IgD-negative memory B cell (primary cell): ENCODE measurements around the gene TMEM178B. TPM values are rescaled to one million over a fixed set of nuclear protein-coding genes. Genes with fewer than 3 reads are reported as not detected.

Experiments
- H3K27ac Mint-ChIP-seq, 3 donors: one replicate each; pipeline ENCODE4 v1.8.0; 2020 to 2022; ENCODE audit warnings: mild to moderate bottlenecking in 3 of 3, mixed read lengths in 3 of 3, moderate library complexity in 1 of 3
- H3K27me3 Mint-ChIP-seq: one replicate; pipeline ENCODE4 v1.8.0; 2021; ENCODE audit warnings: mixed read lengths
- H3K36me3 Mint-ChIP-seq: one replicate; pipeline ENCODE4 v1.8.0; 2020; ENCODE audit warnings: mild to moderate bottlenecking, mixed read lengths
- H3K4me1 Mint-ChIP-seq, 3 donors: one replicate each; pipeline ENCODE4 v1.8.0; 2020 to 2022; ENCODE audit warnings: mixed read lengths in 3 of 3, mild to moderate bottlenecking in 1 of 3
- H3K4me3 Mint-ChIP-seq, 4 donors: one replicate each; pipeline ENCODE4 v1.8.0; 2020 to 2022; ENCODE audit warnings: mild to moderate bottlenecking in 4 of 4, mixed read lengths in 4 of 4, moderate library complexity in 3 of 4
- H3K9me3 Mint-ChIP-seq, 3 donors: one replicate each; pipeline ENCODE4 v1.8.0; 2020 to 2021; ENCODE audit warnings: mixed read lengths in 3 of 3, mild to moderate bottlenecking in 1 of 3
- polyA plus RNA-seq: library from polyadenylated mRNA; unstranded; fragments of 300-500 nt; fragmentation: Illumina TruSeq; gene quantifications from one replicate; pipeline ENCODE4 v1.2.3, GENCODE V29; 2021

The TMEM178B gene
- polyA plus RNA-seq, 1 donor from 2014 or later = not detected

GRCh38 chr7:141145630-141145982, 71.7 kb downstream of the TMEM178B start:
- no peaks in the 10 kb centered on the region for H3K4me1 Mint-ChIP-seq
- H3K27me3 Mint-ChIP-seq = no peaks in the 10 kb centered on the region
- H3K9me3 Mint-ChIP-seq = peaks cover 4 to 6% (median 5%) of the 10 kb centered on the region in 3 donors
- H3K4me3 Mint-ChIP-seq = no peak overlapping the region
- H3K27ac Mint-ChIP-seq = no peak overlapping the region
- H3K36me3 Mint-ChIP-seq = peaks cover 6% of the 10 kb centered on the region

- Mint-ChIP-seq H3K4me1 (no peaks in the 10 kb centered on the region), H3K27me3 (no peaks in the 10 kb centered on the region), H3K9me3 (peaks cover 0 to 4% (median 3%) of the 10 kb centered on the region in 3 donors), H3K27ac (no peak overlapping the region), H3K4me3 (no peak overlapping the region), H3K36me3 (peaks cover 3% of the 10 kb centered on the region)
These were observed 73.6 kb downstream of the TMEM178B start for GRCh38 chr7:141147482-141147881.

- Mint-ChIP-seq H3K36me3 (no peaks in the 10 kb centered on the region), H3K4me3 (no peak overlapping the region), H3K4me1 (no peaks in the 10 kb centered on the region), H3K9me3 (no peaks in the 10 kb centered on the region), H3K27ac (no peak overlapping the region), H3K27me3 (no peaks in the 10 kb centered on the region)
These were observed 76.6 kb downstream of the TMEM178B start for GRCh38 chr7:141150465-141150864.

- Mint-ChIP-seq H3K27ac (peak overlapping the region in 1 of 3 donors; percentile 39), H3K36me3 (no peaks in the 10 kb centered on the region), H3K9me3 (no peaks in the 10 kb centered on the region), H3K4me1 (no peaks in the 10 kb centered on the region), H3K4me3 (no peak overlapping the region), H3K27me3 (no peaks in the 10 kb centered on the region)
These were observed 77.9 kb downstream of the TMEM178B start for GRCh38 chr7:141151746-141152145.

GRCh38 chr7:141153231-141153630, 79.4 kb downstream of the TMEM178B start:
- Mint-ChIP-seq H3K27me3 (no peaks in the 10 kb centered on the region), H3K9me3 (no peaks in the 10 kb centered on the region), H3K4me3 (no peak overlapping the region), H3K27ac (no peak overlapping the region), H3K4me1 (peaks cover 0 to 11% (median 3%) of the 10 kb centered on the region in 3 donors), H3K36me3 (no peaks in the 10 kb centered on the region)

GRCh38 chr7:141154131-141154732, 80.4 kb downstream of the TMEM178B start:
- H3K4me1 Mint-ChIP-seq = peaks cover 0 to 14% (median 3%) of the 10 kb centered on the region in 3 donors
- H3K36me3 Mint-ChIP-seq = no peaks in the 10 kb centered on the region
- H3K9me3 Mint-ChIP-seq = no peaks in the 10 kb centered on the region

GRCh38 chr7:141156407-141156806, 82.5 kb downstream of the TMEM178B start:
- Mint-ChIP-seq H3K27me3 (peaks cover under 1% of the 10 kb centered on the region), H3K4me1 (peaks cover 0 to 14% (median 3%) of the 10 kb centered on the region in 3 donors), H3K27ac (no peak overlapping the region), H3K4me3 (no peak overlapping the region), H3K36me3 (no peaks in the 10 kb centered on the region), H3K9me3 (peaks cover 0 to 2% (median 0%) of the 10 kb centered on the region in 3 donors)

More at GRCh38 chr7:141154131-141154732, 80.4 kb downstream of the TMEM178B start:
- Mint-ChIP-seq H3K27ac (no peak overlapping the region), H3K4me3 (no peak overlapping the region), H3K27me3 (no peaks in the 10 kb centered on the region)

- H3K27me3 Mint-ChIP-seq = peaks cover 1% of the 10 kb centered on the region
- H3K9me3 Mint-ChIP-seq = peaks cover 0 to 2% (median 0%) of the 10 kb centered on the region in 3 donors
- H3K27ac Mint-ChIP-seq = no peak overlapping the region
- H3K4me1 Mint-ChIP-seq = peaks cover 0 to 14% (median 3%) of the 10 kb centered on the region in 3 donors
- H3K4me3 Mint-ChIP-seq = no peak overlapping the region
- H3K36me3 Mint-ChIP-seq = no peaks in the 10 kb centered on the region
These were observed 83.4 kb downstream of the TMEM178B start for GRCh38 chr7:141157138-141157765.

GRCh38 chr7:141158561-141158960, 84.7 kb downstream of the TMEM178B start:
- H3K4me3 Mint-ChIP-seq = peak overlapping the region in 1 of 4 donors; percentile 70
- no peaks in the 10 kb centered on the region for H3K36me3 Mint-ChIP-seq
- H3K9me3 Mint-ChIP-seq = peaks cover 0 to 2% (median 0%) of the 10 kb centered on the region in 3 donors
- peaks cover 0 to 14% (median 3%) of the 10 kb centered on the region in 3 donors for H3K4me1 Mint-ChIP-seq
- no peak overlapping the region for H3K27ac Mint-ChIP-seq
- peaks cover 1% of the 10 kb centered on the region for H3K27me3 Mint-ChIP-seq

- no peaks in the 10 kb centered on the region for H3K36me3 Mint-ChIP-seq
- H3K4me1 Mint-ChIP-seq = peaks cover 0 to 14% (median 3%) of the 10 kb centered on the region in 3 donors
- peaks cover 1% of the 10 kb centered on the region for H3K27me3 Mint-ChIP-seq
- H3K4me3 Mint-ChIP-seq = no peak overlapping the region
- H3K27ac Mint-ChIP-seq = peak overlapping the region in 1 of 3 donors; percentile 86
- H3K9me3 Mint-ChIP-seq = peaks cover 0 to 2% (median 0%) of the 10 kb centered on the region in 3 donors
These were observed 86.5 kb downstream of the TMEM178B start for GRCh38 chr7:141160246-141160860.

- Mint-ChIP-seq H3K27me3 (peaks cover 1% of the 10 kb centered on the region), H3K27ac (peak overlapping the region in 1 of 3 donors; percentile 20), H3K36me3 (no peaks in the 10 kb centered on the region), H3K9me3 (peaks cover 0 to 2% (median 0%) of the 10 kb centered on the region in 3 donors), H3K4me1 (peaks cover 0 to 14% (median 3%) of the 10 kb centered on the region in 3 donors), H3K4me3 (no peak overlapping the region)
These were observed 88.0 kb downstream of the TMEM178B start for GRCh38 chr7:141161550-141162535.

- Mint-ChIP-seq H3K27ac (no peak overlapping the region), H3K27me3 (peaks cover 1% of the 10 kb centered on the region), H3K4me1 (no peaks in the 10 kb centered on the region), H3K36me3 (no peaks in the 10 kb centered on the region), H3K9me3 (peaks cover 0 to 3% (median 0%) of the 10 kb centered on the region in 3 donors), H3K4me3 (no peak overlapping the region)
These were observed 91.7 kb downstream of the TMEM178B start for GRCh38 chr7:141165521-141165920.

GRCh38 chr7:141166926-141167325, 93.1 kb downstream of the TMEM178B start:
- no peaks in the 10 kb centered on the region for H3K4me1 Mint-ChIP-seq
- H3K27me3 Mint-ChIP-seq = no peaks in the 10 kb centered on the region
- H3K27ac Mint-ChIP-seq = no peak overlapping the region
- H3K4me3 Mint-ChIP-seq = no peak overlapping the region
- H3K9me3 Mint-ChIP-seq = peaks cover 0 to 3% (median 2%) of the 10 kb centered on the region in 3 donors
- H3K36me3 Mint-ChIP-seq = no peaks in the 10 kb centered on the region

GRCh38 chr7:141167381-141167964, 93.6 kb downstream of the TMEM178B start:
- Mint-ChIP-seq H3K27ac (no peak overlapping the region), H3K9me3 (peaks cover 0 to 3% (median 2%) of the 10 kb centered on the region in 3 donors), H3K4me1 (no peaks in the 10 kb centered on the region), H3K4me3 (no peak overlapping the region), H3K36me3 (no peaks in the 10 kb centered on the region), H3K27me3 (no peaks in the 10 kb centered on the region)
